Upper lobe of left lung (tissue), 6 donors: ENCODE results near the gene GPR3. TPM values are rescaled to one million over a fixed set of nuclear protein-coding genes. Genes with fewer than 3 reads are reported as not detected.

ENCODE experiments used
- ATAC-seq, 2 donors: fragments of 200-7000 bp; cut with Tn5 transposase; one replicate each; pipeline ENCODE4 v1.9.1; 2022; ENCODE audit warnings: mild to moderate bottlenecking in 2 of 2, moderate library complexity in 2 of 2; ENCODE audit not compliant: low FRiP score in 2 of 2
- DNase-seq, 2 donors: peaks; one replicate each; pipeline ENCODE4 v3.0.0-alpha.2; 2019 to 2020
- H3K27ac ChIP-seq, 4 donors: fragments of 200-600 bp; sonication (generic); one replicate each; pipeline ENCODE4 v1.5.1; 2016 to 2019
- H3K27me3 ChIP-seq, 4 donors: fragments of 200-600 bp; sonication (generic); one replicate each; pipeline ENCODE4 v1.5.1; 2017 to 2019
- H3K36me3 ChIP-seq, 4 donors: fragments of 200-600 bp; sonication (generic); one replicate each; pipeline ENCODE4 v1.5.1; 2016 to 2019
- H3K4me1 ChIP-seq, 4 donors: fragments of 200-600 bp; sonication (generic); one replicate each; pipeline ENCODE4 v1.5.1; 2018 to 2019
- H3K4me3 ChIP-seq, 4 donors: fragments of 200-600 bp; sonication (generic); one replicate each; pipeline ENCODE4 v1.5.1; 2017 to 2019; ENCODE audit warnings: mild to moderate bottlenecking in 2 of 4, moderate library complexity in 1 of 4
- H3K9me3 ChIP-seq, 4 donors: fragments of 200-600 bp; sonication (generic); one replicate each; pipeline ENCODE4 v1.5.1; 2018 to 2019
- EP300 ChIP-seq, 4 donors: sonication (generic); formaldehyde crosslinking; IDR thresholded peaks; one replicate each; pipeline ENCODE4 v1.5.1; 2017; ENCODE audit warnings: antibody characterized with exemption in 4 of 4, control low read depth in 2 of 4
- POLR2A ChIP-seq, 4 donors: fragments of 450-650 bp; IDR thresholded peaks; one replicate each; pipeline ENCODE4 v1.5.1; 2016 to 2017; ENCODE audit warnings: antibody characterized with exemption in 4 of 4, mild to moderate bottlenecking in 2 of 4
- POLR2AphosphoS5 ChIP-seq, 2 donors: sonication (generic); formaldehyde crosslinking; IDR thresholded peaks; one replicate each; pipeline ENCODE4 v1.5.1; 2017; ENCODE audit warnings: antibody characterized with exemption in 2 of 2
- WGBS, 2 donors: methylation state at CpG; one replicate each; pipeline ENCODE4 v1.1.5; 2017 to 2018; 5-methylcytosine and 5-hydroxymethylcytosine counted together
- total RNA-seq, 6 donors: library from RNA; depleted of rRNA in 4 of 6; stranded (reverse); fragments of >200 nt in 4 of 6; gene quantifications; one replicate each; pipeline versions ENCODE4 v1.1.0 to v1.2.1, GENCODE V29; 2016 to 2021
- TF ChIP-seq, protein P1 (sequence below), 6 experiments: fragments of 450-650 bp in 4 of 6; fragments of 200-600 bp in 2 of 6; sonication (generic) in 2 of 6; IDR thresholded peaks; one replicate each; pipeline ENCODE4 v1.5.1; 2016 to 2019; ENCODE audit warnings: antibody characterized with exemption in 6 of 6
- donor health status: DM: no; HTN: no; CAD: no; lungs with moderate emphysema.
- donor health status: DM: no; HTN: yes; CAD: no; lungs with severe emphysema.

The GPR3 gene
- total RNA-seq, 6 donors from 2014 or later, result 0.39 to 1.6 (median 0.76) TPM; not detected in 1

DNA sequence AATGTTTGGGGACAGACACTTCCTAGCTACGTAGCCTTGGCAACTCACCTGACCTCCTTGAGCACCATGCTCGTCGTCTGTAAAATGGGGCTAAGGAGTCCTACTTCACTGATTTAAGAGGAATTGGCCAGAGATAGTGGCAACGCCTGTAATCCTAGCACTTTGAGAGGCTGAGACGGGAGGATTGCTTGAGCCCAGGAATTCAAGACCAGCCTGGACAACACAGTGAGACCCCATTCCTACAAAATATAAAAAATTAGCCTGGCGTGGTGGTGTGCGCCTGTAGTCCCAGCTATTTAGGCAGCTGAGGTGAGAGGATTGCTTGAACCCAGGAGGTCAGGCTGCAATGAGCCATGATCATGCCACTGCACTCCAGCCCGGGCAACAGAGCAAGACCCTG, 46.1 kb upstream of the GPR3 start:
- Histone ChIP-seq H3K4me3 (no peak overlapping the region), H3K27me3 (no peaks in the 10 kb centered on the region), H3K27ac (no peak overlapping the region), H3K4me1 (peaks cover 24 to 58% (median 49%) of the 10 kb centered on the region in 4 donors), H3K36me3 (peaks cover 0 to 9% (median 1%) of the 10 kb centered on the region in 4 donors), H3K9me3 (no peaks in the 10 kb centered on the region)
- 89 to 91% methylated on average over 7 to 8 of the region's 8 CpGs for WGBS, 2 donors
- DNase-seq (no peak), ATAC-seq (no peak)
- TF ChIP-seq POLR2AphosphoS5 (IDR thresholded peaks at IDR 0.05) (no peak), EP300 (IDR thresholded peaks at IDR 0.05) (no peak), POLR2A (IDR thresholded peaks at IDR 0.05) (no peak)
- TF ChIP-seq, protein P1, sequence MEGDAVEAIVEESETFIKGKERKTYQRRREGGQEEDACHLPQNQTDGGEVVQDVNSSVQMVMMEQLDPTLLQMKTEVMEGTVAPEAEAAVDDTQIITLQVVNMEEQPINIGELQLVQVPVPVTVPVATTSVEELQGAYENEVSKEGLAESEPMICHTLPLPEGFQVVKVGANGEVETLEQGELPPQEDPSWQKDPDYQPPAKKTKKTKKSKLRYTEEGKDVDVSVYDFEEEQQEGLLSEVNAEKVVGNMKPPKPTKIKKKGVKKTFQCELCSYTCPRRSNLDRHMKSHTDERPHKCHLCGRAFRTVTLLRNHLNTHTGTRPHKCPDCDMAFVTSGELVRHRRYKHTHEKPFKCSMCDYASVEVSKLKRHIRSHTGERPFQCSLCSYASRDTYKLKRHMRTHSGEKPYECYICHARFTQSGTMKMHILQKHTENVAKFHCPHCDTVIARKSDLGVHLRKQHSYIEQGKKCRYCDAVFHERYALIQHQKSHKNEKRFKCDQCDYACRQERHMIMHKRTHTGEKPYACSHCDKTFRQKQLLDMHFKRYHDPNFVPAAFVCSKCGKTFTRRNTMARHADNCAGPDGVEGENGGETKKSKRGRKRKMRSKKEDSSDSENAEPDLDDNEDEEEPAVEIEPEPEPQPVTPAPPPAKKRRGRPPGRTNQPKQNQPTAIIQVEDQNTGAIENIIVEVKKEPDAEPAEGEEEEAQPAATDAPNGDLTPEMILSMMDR (IDR thresholded peaks at IDR 0.05), result no peak

DNA sequence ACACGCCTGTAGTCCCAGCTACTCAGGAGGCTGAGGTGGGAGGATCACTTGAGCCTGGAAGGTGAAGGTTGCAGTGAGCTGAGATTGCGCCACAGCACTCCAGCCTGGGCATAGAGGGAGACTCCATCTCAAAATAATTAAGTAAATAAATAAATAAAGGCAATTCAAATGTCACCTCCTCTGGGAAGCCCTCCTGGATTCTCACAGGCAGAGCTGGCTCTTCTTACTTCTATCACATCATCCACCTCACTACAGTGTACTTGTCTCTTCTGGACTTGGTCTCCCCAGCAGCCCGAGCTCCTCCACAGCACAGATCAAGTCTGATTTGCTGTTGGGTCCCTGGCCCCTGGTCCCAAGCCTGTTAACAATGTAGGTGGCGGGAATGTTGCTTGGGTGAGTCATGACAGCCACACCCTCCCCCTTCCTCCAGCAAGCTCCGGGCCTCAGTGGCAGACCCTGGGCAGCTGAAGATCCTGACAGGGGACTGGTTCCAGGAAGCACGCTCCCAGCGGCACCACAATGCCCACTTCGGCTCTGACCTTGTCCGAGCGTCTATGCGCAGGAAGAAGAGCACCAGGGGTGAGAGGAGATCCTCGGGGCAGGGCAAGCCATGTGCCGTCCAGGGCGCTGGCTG, 45.3 kb upstream of the GPR3 start:
- Histone ChIP-seq H3K9me3 (no peaks in the 10 kb centered on the region), H3K27ac (no peak overlapping the region), H3K27me3 (no peaks in the 10 kb centered on the region), H3K4me3 (no peak overlapping the region), H3K4me1 (peaks cover 22 to 53% (median 45%) of the 10 kb centered on the region in 4 donors), H3K36me3 (peaks cover 0 to 14% (median 1%) of the 10 kb centered on the region in 4 donors)
- ATAC-seq, result no peak
- 77 to 86% methylated on average over 12 of the region's 14 CpGs for WGBS, 2 donors
- TF ChIP-seq POLR2AphosphoS5 (IDR thresholded peaks at IDR 0.05) (peak in 1 of 2 donors; percentile 40), POLR2A (IDR thresholded peaks at IDR 0.05) (no peak)
- no peak for DNase-seq

DNA sequence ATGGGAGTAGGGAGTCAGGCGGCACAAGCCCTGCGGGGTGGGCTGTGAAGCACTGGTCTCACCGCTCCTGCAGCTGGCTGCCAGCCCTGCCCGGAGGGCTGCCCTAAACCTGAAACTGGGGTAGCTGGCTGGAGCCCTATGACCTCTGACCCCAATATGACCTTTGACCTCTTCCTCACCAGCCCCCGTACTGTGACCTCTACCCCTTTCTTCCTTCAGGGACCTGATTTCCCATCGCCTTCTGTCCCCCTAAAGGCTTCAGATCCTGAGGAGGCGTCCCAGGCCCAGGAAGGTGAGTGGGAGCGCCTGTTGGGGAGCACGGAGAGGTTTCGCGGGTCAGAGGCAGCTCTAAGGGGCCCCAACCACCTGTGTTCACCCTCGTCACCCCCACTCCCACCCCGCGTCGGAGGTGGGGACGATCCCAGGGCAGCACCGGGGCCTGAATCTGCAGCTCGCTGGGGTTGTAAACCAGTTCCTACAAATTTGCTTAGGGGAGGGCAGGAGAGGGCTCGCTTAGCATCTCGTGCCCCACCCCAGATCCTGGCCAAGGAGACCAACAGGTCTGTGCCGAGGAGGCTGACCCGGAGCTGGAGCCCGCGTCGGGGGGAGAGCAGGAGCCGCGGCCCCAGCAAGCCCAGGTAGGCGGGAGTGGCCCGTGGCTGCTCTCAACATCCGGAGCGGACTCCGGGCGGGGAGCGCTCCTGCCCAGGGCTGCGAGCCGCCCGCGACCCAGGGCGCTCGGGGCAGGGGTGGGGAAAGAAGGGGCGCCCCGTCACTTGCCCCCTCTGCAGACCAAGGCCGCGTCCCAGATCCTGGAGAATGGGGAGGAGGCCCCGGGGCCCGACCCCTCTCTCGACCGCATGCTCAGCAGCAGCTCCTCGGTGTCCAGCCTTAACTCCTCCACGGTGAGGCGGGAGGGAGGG, 43.3 kb upstream of the GPR3 start:
- Histone ChIP-seq H3K4me1 (peaks cover 19 to 34% (median 30%) of the 10 kb centered on the region in 4 donors), H3K27me3 (no peaks in the 10 kb centered on the region), H3K9me3 (no peaks in the 10 kb centered on the region), H3K4me3 (peak overlapping the region in 3 of 4 donors; percentile 40 to 54 (median 51)), H3K27ac (peak overlapping the region in 2 of 4 donors; percentile 23 to 69), H3K36me3 (peaks cover 0 to 27% (median 14%) of the 10 kb centered on the region in 4 donors)
- peak; percentile 86 to 91 for DNase-seq
- TF ChIP-seq EP300 (IDR thresholded peaks at IDR 0.05), result no peak
- TF ChIP-seq, protein P1 (IDR thresholded peaks at IDR 0.05), result no peak
- TF ChIP-seq POLR2A (IDR thresholded peaks at IDR 0.05), result no peak
- no peak for TF ChIP-seq POLR2AphosphoS5 (IDR thresholded peaks at IDR 0.05)
- 40 to 64% methylated on average over 14 to 43 of the region's 51 CpGs for WGBS, 2 donors
- ATAC-seq, result peak; percentile 57 to 88

DNA sequence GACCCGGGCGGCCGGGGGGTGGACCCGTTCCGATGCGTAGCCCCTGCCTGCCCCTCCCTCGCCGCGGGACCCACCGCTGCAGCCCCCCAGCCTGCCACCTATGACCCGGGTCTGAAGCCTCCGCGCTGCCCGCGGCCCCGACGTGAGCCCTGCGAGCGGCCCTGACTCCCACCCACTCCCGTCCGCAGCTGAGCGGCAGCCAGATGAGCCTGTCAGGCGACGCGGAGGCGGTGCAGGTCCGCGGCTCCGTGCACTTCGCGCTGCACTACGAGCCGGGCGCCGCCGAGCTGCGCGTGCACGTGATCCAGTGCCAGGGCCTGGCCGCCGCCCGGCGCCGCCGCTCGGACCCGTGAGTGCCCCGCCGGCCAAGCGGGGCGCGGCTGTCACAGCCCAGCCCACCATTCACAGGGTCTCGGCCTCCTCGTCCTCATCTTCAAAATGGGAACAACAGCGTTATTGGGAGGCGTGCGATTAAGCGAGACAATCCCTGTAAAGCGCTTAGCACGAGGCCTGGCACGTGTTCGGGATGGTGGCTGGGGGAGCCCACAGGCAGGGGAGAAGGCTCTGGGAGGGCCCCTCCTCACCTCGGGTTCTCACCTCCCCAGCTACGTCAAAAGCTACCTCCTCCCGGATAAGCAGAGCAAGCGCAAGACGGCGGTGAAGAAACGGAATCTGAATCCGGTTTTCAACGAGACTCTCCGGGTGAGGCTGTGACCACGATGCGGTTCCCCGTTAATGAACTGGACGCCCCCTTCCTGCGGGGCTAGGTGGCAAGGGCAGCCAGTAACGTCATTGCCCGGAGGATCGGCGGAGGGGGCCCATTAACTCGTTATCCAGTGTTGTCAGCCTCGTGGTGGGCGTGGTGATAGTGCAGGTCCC, 42.4 kb upstream of the GPR3 start:
- WGBS, 2 donors, result 44 to 84% methylated on average over 21 to 78 of the region's 84 CpGs
- H3K9me3 ChIP-seq, result no peaks in the 10 kb centered on the region
- DNase-seq, result peak; percentile 75 to 94

More for the DNA sequence above, 42.4 kb upstream of the GPR3 start:
- peaks cover 19 to 33% (median 30%) of the 10 kb centered on the region in 4 donors for H3K4me1 ChIP-seq
- H3K27me3 ChIP-seq, result no peaks in the 10 kb centered on the region
- TF ChIP-seq POLR2AphosphoS5 (IDR thresholded peaks at IDR 0.05), result no peak
- TF ChIP-seq, protein P1 (IDR thresholded peaks at IDR 0.05), result peak in 3 of 6 experiments; percentile 13 to 27 (median 15)
- TF ChIP-seq EP300 (IDR thresholded peaks at IDR 0.05), result no peak
- peak in 1 of 4 donors; percentile 21 for TF ChIP-seq POLR2A (IDR thresholded peaks at IDR 0.05)
- peak overlapping the region in 2 of 4 donors; percentile 23 to 69 for H3K27ac ChIP-seq
- peak overlapping the region in 3 of 4 donors; percentile 40 to 54 (median 51) for H3K4me3 ChIP-seq
- peak; percentile 56 to 80 for ATAC-seq
- peaks cover under 1 to 36% (median 22%) of the 10 kb centered on the region in 4 donors for H3K36me3 ChIP-seq
